Brain pericyte (primary cell): ENCODE data around the gene DHRS9.
"Not testable (repeated sequence)": the region's sequence is repeated elsewhere in the genome, so short reads cannot be mapped to it uniquely, and the experiment has no call there.

ENCODE experiments used
- DNase-seq: peaks from one replicate; pipeline ENCODE4 v3.0.0-alpha.2; 2012; ENCODE audit warnings: low read depth, low spot score

DHRS9 gene

GRCh38 chr2:169136428-169136827 lies 67.1 kb downstream of the DHRS9 start:
- not testable (repeated sequence) for DNase-seq

GRCh38 chr2:169136885-169137534 lies 67.6 kb downstream of the DHRS9 start:
- DNase-seq = no peak

GRCh38 chr2:169137924-169138323 lies 68.6 kb downstream of the DHRS9 start:
- DNase-seq = no peak

GRCh38 chr2:169139145-169139544 lies 69.8 kb downstream of the DHRS9 start:
- no peak for DNase-seq

GRCh38 chr2:169139993-169140767 lies 70.8 kb downstream of the DHRS9 start:
- DNase-seq = no peak

- DNase-seq = no peak
Observed at GRCh38 chr2:169141713-169142352, 72.5 kb downstream of the DHRS9 start.

- no peak for DNase-seq
Observed at GRCh38 chr2:169143998-169144397, 74.6 kb downstream of the DHRS9 start.
